ENCODE data around the gene MRPL49. TPM values are rescaled to one million over a fixed set of nuclear protein-coding genes. Genes with fewer than 3 reads are reported as not detected.
"Not testable (repeated sequence)": the region's sequence is repeated elsewhere in the genome, so short reads cannot be mapped to it uniquely, and the experiment has no call there.

MRPL49 gene
- polyA plus RNA-seq, 3 donors, result 58.6 to 62.2 (median 59.5) TPM

- DNase-seq (ENCODE audit: low read depth in 3 of 3, low spot score in 2 of 3), result no peak
Observed at GRCh38 chr11:65160643-65161042, 38.5 kb downstream of the MRPL49 start.

GRCh38 chr11:65163684-65164083 is 41.6 kb downstream of the MRPL49 start:
- no peak for DNase-seq (ENCODE audit: low read depth in 3 of 3, low spot score in 2 of 3)

GRCh38 chr11:65165410-65166317 is 43.5 kb downstream of the MRPL49 start:
- DNase-seq (ENCODE audit: low read depth in 3 of 3, low spot score in 2 of 3), result no peak

GRCh38 chr11:65166893-65167292 is 44.8 kb downstream of the MRPL49 start:
- DNase-seq (ENCODE audit: low read depth in 3 of 3, low spot score in 2 of 3), result no peak

- DNase-seq (ENCODE audit: low read depth in 3 of 3, low spot score in 2 of 3), result no peak
Observed at GRCh38 chr11:65167656-65168055, 45.5 kb downstream of the MRPL49 start.

- no peak for DNase-seq (ENCODE audit: low read depth in 3 of 3, low spot score in 2 of 3)
Observed at GRCh38 chr11:65169164-65169641, 47.1 kb downstream of the MRPL49 start.

GRCh38 chr11:65170058-65170534 is 48.0 kb downstream of the MRPL49 start, which contains the start of gene SPDYC:
TSS of gene SPDYC (plus strand) at chr11:65170233. CDS start at chr11:65171358, 1,125 bp downstream.
- no peak for DNase-seq (ENCODE audit: low read depth in 3 of 3, low spot score in 2 of 3)

- DNase-seq (ENCODE audit: low read depth in 3 of 3, low spot score in 2 of 3), result no peak
Observed at GRCh38 chr11:65172600-65172999, 50.5 kb downstream of the MRPL49 start.

GRCh38 chr11:65174571-65175010 is 52.5 kb downstream of the MRPL49 start:
- not testable (repeated sequence) for DNase-seq (ENCODE audit: low read depth in 3 of 3, low spot score in 2 of 3)

Other genes starting within 250 kb of the MRPL49 start
- 10 to 100 TPM; 44.6 to 63.5 (median 49.4) TPM for gene EHD1, start 243.7 kb upstream of the MRPL49 start, polyA plus RNA-seq (ENCODE audit: insufficient read length in 3 of 3)
- 10 to 100 TPM; 12.8 to 14.0 (median 13.2) TPM for gene ATG2A, start 205.1 kb upstream of the MRPL49 start, polyA plus RNA-seq (ENCODE audit: insufficient read length in 3 of 3)
- gene PPP2R5B, start 197.6 kb upstream of the MRPL49 start, polyA plus RNA-seq (ENCODE audit: insufficient read length in 3 of 3), result 10 to 100 TPM; 14.3 to 16.3 (median 16.0) TPM
- 1 to 10 TPM; 1.5 to 1.7 (median 1.6) TPM for gene GPHA2, start 186.4 kb upstream of the MRPL49 start, polyA plus RNA-seq (ENCODE audit: insufficient read length in 3 of 3)
- 1 to 10 TPM in 1 of 3 donors, under 1 TPM in 2; 0.57 to 1.2 (median 0.67) TPM for gene MAJIN, start 150.2 kb upstream of the MRPL49 start, polyA plus RNA-seq (ENCODE audit: insufficient read length in 3 of 3)
- 1 to 10 TPM; 2.7 to 3.1 (median 3.0) TPM for gene BATF2, start 125.3 kb upstream of the MRPL49 start, polyA plus RNA-seq (ENCODE audit: insufficient read length in 3 of 3)
- gene ARL2, start 108.2 kb upstream of the MRPL49 start, polyA plus RNA-seq (ENCODE audit: insufficient read length in 3 of 3), result 10 to 100 TPM; 51.5 to 64.4 (median 54.5) TPM
- 10 to 100 TPM; 22.9 to 29.1 (median 26.9) TPM for gene SNX15, start 94.9 kb upstream of the MRPL49 start, polyA plus RNA-seq (ENCODE audit: insufficient read length in 3 of 3)
- gene SAC3D1, start 81.1 kb upstream of the MRPL49 start, polyA plus RNA-seq (ENCODE audit: insufficient read length in 3 of 3), result 10 to 100 TPM in 2 of 3 donors, 1 to 10 TPM in 1; 9.9 to 12.8 (median 10.6) TPM
- gene NAALADL1, start 63.8 kb upstream of the MRPL49 start, polyA plus RNA-seq (ENCODE audit: insufficient read length in 3 of 3), result 10 to 100 TPM; 10.7 to 13.0 (median 12.9) TPM
- 10 to 100 TPM; 17.8 to 18.4 (median 18.0) TPM for gene CDCA5, start 38.3 kb upstream of the MRPL49 start, polyA plus RNA-seq (ENCODE audit: insufficient read length in 3 of 3)
- 10 to 100 TPM; 25.2 to 28.2 (median 27.3) TPM for gene ZFPL1, start 38.1 kb upstream of the MRPL49 start, polyA plus RNA-seq (ENCODE audit: insufficient read length in 3 of 3)
- 100 to 1,000 TPM in 2 of 3 donors, 10 to 100 TPM in 1; 96.9 to 104 (median 101) TPM for gene VPS51, start 26.1 kb upstream of the MRPL49 start, polyA plus RNA-seq (ENCODE audit: insufficient read length in 3 of 3)
- gene TM7SF2, start 10.4 kb upstream of the MRPL49 start, polyA plus RNA-seq (ENCODE audit: insufficient read length in 3 of 3), result 10 to 100 TPM; 68.6 to 89.4 (median 70.8) TPM
- 1 to 10 TPM; 4.6 to 6.0 (median 5.0) TPM for gene ZNHIT2, start 4.6 kb upstream of the MRPL49 start, polyA plus RNA-seq (ENCODE audit: insufficient read length in 3 of 3)
- gene FAU, start 187 bp upstream of the MRPL49 start, polyA plus RNA-seq (ENCODE audit: insufficient read length in 3 of 3), result 100 to 1,000 TPM; 585 to 654 (median 621) TPM
- 10 to 100 TPM; 44.8 to 46.9 (median 45.6) TPM for gene SYVN1, start 12.2 kb downstream of the MRPL49 start, polyA plus RNA-seq (ENCODE audit: insufficient read length in 3 of 3)
- gene SPDYC, start 47.9 kb downstream of the MRPL49 start, polyA plus RNA-seq (ENCODE audit: insufficient read length in 3 of 3), result not detected
- gene CAPN1, start 59.6 kb downstream of the MRPL49 start, polyA plus RNA-seq (ENCODE audit: insufficient read length in 3 of 3), result 100 to 1,000 TPM in 1 of 3 donors, 10 to 100 TPM in 2; 73.4 to 102 (median 83.1) TPM
- gene POLA2, start 139.6 kb downstream of the MRPL49 start, polyA plus RNA-seq (ENCODE audit: insufficient read length in 3 of 3), result 10 to 100 TPM; 24.3 to 28.2 (median 25.6) TPM
- 10 to 100 TPM in 1 of 3 donors, 1 to 10 TPM in 2; 6.3 to 10.1 (median 6.5) TPM for gene CDC42EP2, start 192.5 kb downstream of the MRPL49 start, polyA plus RNA-seq (ENCODE audit: insufficient read length in 3 of 3)
- 10 to 100 TPM; 76.7 to 88.5 (median 81.3) TPM for gene DPF2, start 211.5 kb downstream of the MRPL49 start, polyA plus RNA-seq (ENCODE audit: insufficient read length in 3 of 3)
- gene TIGD3, start 232.4 kb downstream of the MRPL49 start, polyA plus RNA-seq (ENCODE audit: insufficient read length in 3 of 3), result under 1 TPM; 0.62 to 0.69 (median 0.64) TPM